Brain microvascular endothelial cell (primary cell): ENCODE measurements around the gene NUBPL.

Experiments used
- DNase-seq: peaks from one replicate; pipeline ENCODE4 v3.0.0-alpha.2; 2020
- H3K27ac ChIP-seq: fragments of 250-450 bp; sonication (Bioruptor Pico); 2 replicates; pipeline ENCODE4 v1.5.1; 2020; ENCODE audit warnings: mild to moderate bottlenecking, moderate library complexity
- H3K27me3 ChIP-seq: fragments of 250-450 bp; sonication (Bioruptor Pico); replicated peaks from 2 replicates; pipeline ENCODE4 v1.5.1; 2020; ENCODE audit warnings: mild to moderate bottlenecking
- H3K36me3 ChIP-seq: fragments of 250-450 bp; sonication (Bioruptor Pico); replicated peaks from 2 replicates; pipeline ENCODE4 v1.5.1; 2020; ENCODE audit warnings: mild to moderate bottlenecking
- H3K4me3 ChIP-seq: 2 replicates; pipeline ENCODE4 v1.5.1; 2011; ENCODE audit warnings: low read depth, mild to moderate bottlenecking, control low read depth, low read length, moderate library complexity
- CTCF ChIP-seq: IDR thresholded peaks from 2 replicates; pipeline ENCODE4 v1.5.1; 2011; ENCODE audit warnings: low read depth, mild to moderate bottlenecking, moderate library complexity, low read length, control low read depth, inconsistent platforms; ENCODE audit errors: missing control alignments
- in situ Hi-C: cut with HindIII; loops from 2 replicates; pipeline ENCODE4 v1.10.0; 2017; ENCODE audit warnings: low sequenced_read_pairs, low pct_ligation_motif_present

The NUBPL gene

GRCh38 chr14:31536201-31536960 lies 24.8 kb upstream of the NUBPL start:
- Histone ChIP-seq H3K27me3 (no peaks in the 10 kb centered on the region), H3K27ac (no peak overlapping the region), H3K4me3 (no peak overlapping the region), H3K36me3 (no peaks in the 10 kb centered on the region)
- in situ Hi-C loops = no loop called here
- no peak for DNase-seq
- no peak for TF ChIP-seq CTCF

- in situ Hi-C loops = no loop called here
- no peak for TF ChIP-seq CTCF
- no peak overlapping the region for H3K4me3 ChIP-seq
- no peak overlapping the region for H3K27ac ChIP-seq
- no peak for DNase-seq
- no peaks in the 10 kb centered on the region for H3K36me3 ChIP-seq
- no peaks in the 10 kb centered on the region for H3K27me3 ChIP-seq
Measured at GRCh38 chr14:31541702-31542101, 19.5 kb upstream of the NUBPL start.

GRCh38 chr14:31543969-31544799 lies 17.0 kb upstream of the NUBPL start:
- Histone ChIP-seq H3K36me3 (no peaks in the 10 kb centered on the region), H3K4me3 (no peak overlapping the region), H3K27ac (no peak overlapping the region), H3K27me3 (no peaks in the 10 kb centered on the region)
- in situ Hi-C loops = no loop called here
- peak; percentile 49 for TF ChIP-seq CTCF
- no peak for DNase-seq

- in situ Hi-C loops = no loop called here
- DNase-seq = no peak
- TF ChIP-seq CTCF = no peak
Measured at GRCh38 chr14:31544816-31545215, 16.4 kb upstream of the NUBPL start.

GRCh38 chr14:31545328-31545727 lies 15.9 kb upstream of the NUBPL start:
- in situ Hi-C loops = no loop called here
- Histone ChIP-seq H3K36me3 (no peaks in the 10 kb centered on the region), H3K27me3 (no peaks in the 10 kb centered on the region), H3K27ac (no peak overlapping the region), H3K4me3 (no peak overlapping the region)
- no peak for DNase-seq
- no peak for TF ChIP-seq CTCF

More at GRCh38 chr14:31544816-31545215, 16.4 kb upstream of the NUBPL start:
- Histone ChIP-seq H3K27ac (no peak overlapping the region), H3K36me3 (no peaks in the 10 kb centered on the region), H3K4me3 (no peak overlapping the region), H3K27me3 (no peaks in the 10 kb centered on the region)
